ENCODE measurements around the gene ALKAL2. TPM values are rescaled to one million over a fixed set of nuclear protein-coding genes. Genes with fewer than 3 reads are reported as not detected.

ALKAL2 gene
- total RNA-seq, 2 experiments from 2014 or later: not detected

GRCh38 chr2:332592-332991 lies 44.7 kb upstream of the ALKAL2 start:
- no peak for DNase-seq
- H3K4me1 ChIP-seq (ENCODE audit: insufficient read depth, low read length): no peaks in the 10 kb centered on the region
- Mint-ChIP-seq H3K27ac (no peak overlapping the region), H3K9me3 (peaks cover 12% of the 10 kb centered on the region), H3K27me3 (peaks cover 35% of the 10 kb centered on the region), H3K4me1 (ENCODE audit: low read depth) (no peaks in the 10 kb centered on the region), H3K36me3 (ENCODE audit: low read depth) (no peaks in the 10 kb centered on the region), H3K4me3 (no peak overlapping the region)
- POLR2A ChIA-PET: no interaction called here
- ATAC-seq (ENCODE audit: poor library complexity): no peak
- TF ChIP-seq CTCF (IDR thresholded peaks at IDR 0.05): no peak
- H3K36me3 ChIP-seq (ENCODE audit: insufficient read depth, low read length): no peaks in the 10 kb centered on the region
- H3K27me3 ChIP-seq (ENCODE audit: control insufficient read depth in 1 of 2, insufficient read depth in 2 of 2, low read length in 2 of 2): peaks cover 5 to 11% of the 10 kb centered on the region in 2 experiments
- peaks cover 11 to 22% of the 10 kb centered on the region in 2 experiments for H3K9me3 ChIP-seq (ENCODE audit: control insufficient read depth in 1 of 2, insufficient read depth in 1 of 2, low read length in 2 of 2)
- no peak overlapping the region for H3K4me3 ChIP-seq (ENCODE audit: low read length)
- intact Hi-C loops (cut with DNase I, micrococcal nuclease): no loop called here
- H3K27ac ChIP-seq (ENCODE audit: low read depth in 1 of 2, low read length in 2 of 2): no peak overlapping the region
- CTCF ChIA-PET: no interaction called here

GRCh38 chr2:328761-329160 lies 40.9 kb upstream of the ALKAL2 start:
- Mint-ChIP-seq H3K27me3 (peaks cover 43% of the 10 kb centered on the region), H3K4me1 (ENCODE audit: low read depth) (no peaks in the 10 kb centered on the region), H3K27ac (no peak overlapping the region), H3K36me3 (ENCODE audit: low read depth) (no peaks in the 10 kb centered on the region), H3K9me3 (no peaks in the 10 kb centered on the region), H3K4me3 (no peak overlapping the region)
- CTCF ChIA-PET: no interaction called here
- Histone ChIP-seq H3K4me3 (ENCODE audit: low read length) (no peak overlapping the region), H3K4me1 (ENCODE audit: insufficient read depth, low read length) (no peaks in the 10 kb centered on the region), H3K27ac (ENCODE audit: low read depth in 1 of 2, low read length in 2 of 2) (no peak overlapping the region), H3K9me3 (ENCODE audit: control insufficient read depth in 1 of 2, insufficient read depth in 1 of 2, low read length in 2 of 2) (peaks cover 0 to 8% of the 10 kb centered on the region in 2 experiments), H3K36me3 (ENCODE audit: insufficient read depth, low read length) (no peaks in the 10 kb centered on the region), H3K27me3 (ENCODE audit: control insufficient read depth in 1 of 2, insufficient read depth in 2 of 2, low read length in 2 of 2) (peaks cover 5 to 15% of the 10 kb centered on the region in 2 experiments)
- intact Hi-C loops (cut with DNase I, micrococcal nuclease): no loop called here
- ATAC-seq (ENCODE audit: poor library complexity): no peak
- POLR2A ChIA-PET: no interaction called here
- no peak for DNase-seq
- no peak for TF ChIP-seq CTCF (IDR thresholded peaks at IDR 0.05)

GRCh38 chr2:323035-323434 lies 35.1 kb upstream of the ALKAL2 start:
- no peak for TF ChIP-seq CTCF (IDR thresholded peaks at IDR 0.05)
- Mint-ChIP-seq H3K27ac (no peak overlapping the region), H3K9me3 (no peaks in the 10 kb centered on the region), H3K4me1 (ENCODE audit: low read depth) (peaks cover 3% of the 10 kb centered on the region), H3K4me3 (no peak overlapping the region), H3K36me3 (ENCODE audit: low read depth) (no peaks in the 10 kb centered on the region), H3K27me3 (peaks cover 20% of the 10 kb centered on the region)
- Histone ChIP-seq H3K4me1 (ENCODE audit: insufficient read depth, low read length) (no peaks in the 10 kb centered on the region), H3K27ac (ENCODE audit: low read depth in 1 of 2, low read length in 2 of 2) (no peak overlapping the region), H3K4me3 (ENCODE audit: low read length) (no peak overlapping the region), H3K9me3 (ENCODE audit: control insufficient read depth in 1 of 2, insufficient read depth in 1 of 2, low read length in 2 of 2) (peaks cover 0 to 11% of the 10 kb centered on the region in 2 experiments), H3K36me3 (ENCODE audit: insufficient read depth, low read length) (no peaks in the 10 kb centered on the region), H3K27me3 (ENCODE audit: control insufficient read depth in 1 of 2, insufficient read depth in 2 of 2, low read length in 2 of 2) (peaks cover 0 to 4% of the 10 kb centered on the region in 2 experiments)
- intact Hi-C loops (cut with DNase I, micrococcal nuclease): no loop called here
- POLR2A ChIA-PET: no interaction called here
- CTCF ChIA-PET: no interaction called here
- DNase-seq (no peak), ATAC-seq (ENCODE audit: poor library complexity) (no peak)

All from CD4-positive, alpha-beta T cell (primary cell).